HG03565 (cell line): Measurements from ENCODE around the gene UBE2L5.
A peak's percentile ranks its signal among the peaks of the same experiment; 100 is the strongest.

Experiments
- ATAC-seq: cut with Tn5 transposase; IDR thresholded peaks from one replicate; pipeline ENCODE4 v1.9.1; 2021; ENCODE audit warnings: mild to moderate bottlenecking, moderate library complexity; ENCODE audit not compliant: unreplicated experiment

UBE2L5 gene

DNA sequence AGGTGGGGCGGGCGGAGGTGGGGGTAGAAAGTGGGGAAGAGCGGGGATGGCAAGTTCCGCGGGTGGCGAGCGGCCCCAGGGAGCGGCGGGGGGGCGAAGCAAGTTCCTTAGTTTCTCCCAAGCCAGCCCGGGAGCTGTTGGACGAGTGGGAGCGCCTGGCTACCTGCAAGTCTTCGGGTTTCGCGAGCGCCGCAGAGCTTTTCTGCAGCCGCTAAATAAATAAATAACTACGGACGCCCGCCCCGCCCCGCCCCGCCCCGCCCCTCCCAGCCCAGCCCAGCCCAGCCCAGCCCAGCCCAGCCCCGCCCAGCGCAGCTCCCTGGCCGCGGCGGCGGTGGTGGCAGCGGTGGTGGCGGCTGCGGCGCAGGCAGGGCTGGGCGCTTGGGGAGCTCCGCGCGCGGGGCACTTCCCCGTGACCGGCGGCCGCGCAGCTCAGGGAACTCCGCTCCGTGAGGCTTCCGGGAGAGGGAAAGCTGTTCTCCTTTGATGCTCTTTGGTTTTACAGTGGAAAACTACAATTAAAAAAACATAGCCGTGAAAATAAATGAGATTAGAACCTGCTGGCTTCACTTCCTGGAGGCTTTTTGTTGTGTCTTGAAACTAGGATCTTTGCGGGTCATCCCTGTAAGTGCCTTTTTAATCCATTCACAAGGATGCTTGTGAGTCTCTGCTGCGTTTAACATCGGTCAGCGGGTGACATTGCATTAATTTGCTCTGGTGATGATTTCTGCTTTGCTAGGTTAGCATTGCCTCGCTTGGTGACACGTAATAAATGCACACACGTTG lies at the start of gene UBE2L5:
Gene UBE2L5, plus strand, starts transcription at position 440 of the 786 bp plus-strand sequence. CDS start 5,498 bp downstream, outside the sequence.
- ATAC-seq, result peak; percentile 36

DNA sequence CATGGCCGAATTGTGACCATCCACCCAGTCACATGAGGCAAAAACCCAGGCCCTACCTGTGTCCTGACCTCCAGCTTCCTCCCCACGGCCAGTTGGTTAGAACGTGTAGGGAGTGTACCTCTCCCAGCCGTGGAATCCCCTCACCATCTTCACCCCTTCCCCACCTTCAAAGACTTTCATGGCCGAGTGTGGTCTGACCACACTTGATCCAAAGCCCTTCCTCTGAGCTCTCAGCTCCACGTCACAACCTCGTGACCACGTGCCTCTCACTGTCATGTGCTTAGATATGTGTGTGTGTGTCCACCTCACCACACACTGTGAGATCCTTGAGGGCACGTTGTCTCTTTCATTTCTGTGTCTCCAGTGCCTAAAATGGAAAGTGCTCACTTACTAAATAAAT lies 48.6 kb upstream of the UBE2L5 start:
- ATAC-seq, result peak; percentile 18

DNA sequence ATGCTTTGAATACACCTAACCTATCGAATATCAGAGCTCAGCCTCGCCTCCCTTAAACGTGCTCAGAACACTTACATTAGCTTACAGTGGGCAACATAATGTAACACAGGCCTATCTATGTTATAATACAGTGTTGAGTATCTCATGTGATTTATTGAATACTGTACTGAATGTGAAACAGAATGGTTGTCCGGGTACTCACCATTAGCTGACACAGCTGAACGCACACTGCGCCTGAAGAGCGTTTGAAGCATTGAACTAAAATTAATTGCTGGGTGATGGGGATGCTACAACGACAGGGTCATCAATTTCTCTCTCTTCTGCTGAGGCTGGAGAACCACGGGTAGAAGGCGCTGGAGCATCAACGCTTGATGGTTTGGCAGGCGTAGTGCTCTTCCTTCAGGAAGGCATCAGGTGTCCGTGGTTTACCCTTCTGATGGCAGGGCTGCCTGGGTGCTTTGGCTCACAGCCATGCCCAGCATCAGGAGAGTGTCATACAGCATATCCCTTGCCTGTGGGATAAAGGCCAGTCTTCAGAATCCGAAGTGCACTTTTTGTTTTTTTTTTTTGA lies 46.9 kb upstream of the UBE2L5 start:
- ATAC-seq, result no peak

DNA sequence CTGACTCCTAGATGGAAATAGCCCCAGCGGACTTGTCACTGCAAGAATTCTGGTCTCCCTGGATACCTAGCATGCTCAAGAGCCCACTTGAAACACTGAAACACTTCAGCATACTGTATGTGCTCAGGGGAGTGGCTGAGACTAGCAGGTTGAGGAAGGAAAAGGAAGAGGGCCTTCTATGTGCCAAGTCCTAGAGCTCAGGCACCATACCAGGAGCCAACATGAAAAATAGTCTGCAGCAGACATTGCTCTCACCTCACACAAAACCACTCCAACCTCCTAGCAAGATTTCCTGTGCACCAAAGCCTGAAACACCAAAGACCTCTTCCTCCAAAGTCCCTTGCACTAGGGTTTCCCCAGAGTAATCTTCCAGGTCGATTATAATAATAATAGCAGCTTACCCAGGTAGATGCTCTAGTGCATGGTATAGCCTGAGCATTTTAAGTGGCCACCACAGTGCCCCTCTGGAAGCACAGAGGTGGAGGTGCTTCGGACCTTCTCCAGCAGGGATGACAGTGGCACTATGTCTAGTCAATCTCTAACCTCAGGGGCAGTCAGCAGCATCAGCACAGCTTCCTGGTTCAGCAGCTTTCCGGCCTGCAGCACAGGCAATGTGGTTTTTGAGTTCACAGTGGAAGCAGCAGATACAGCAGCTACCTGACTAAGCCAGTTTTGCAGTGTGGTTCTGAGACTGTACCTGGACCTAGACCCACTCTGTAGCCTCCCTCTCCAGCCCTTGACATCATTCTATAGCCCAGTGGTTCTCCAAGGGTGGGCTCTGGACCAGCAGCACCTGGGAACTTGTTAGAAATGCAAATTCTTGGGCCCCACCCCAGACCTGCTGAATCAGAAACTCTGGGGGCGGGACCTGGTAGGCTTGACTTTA lies 45.6 kb upstream of the UBE2L5 start:
- ATAC-seq, result peak; percentile 39

DNA sequence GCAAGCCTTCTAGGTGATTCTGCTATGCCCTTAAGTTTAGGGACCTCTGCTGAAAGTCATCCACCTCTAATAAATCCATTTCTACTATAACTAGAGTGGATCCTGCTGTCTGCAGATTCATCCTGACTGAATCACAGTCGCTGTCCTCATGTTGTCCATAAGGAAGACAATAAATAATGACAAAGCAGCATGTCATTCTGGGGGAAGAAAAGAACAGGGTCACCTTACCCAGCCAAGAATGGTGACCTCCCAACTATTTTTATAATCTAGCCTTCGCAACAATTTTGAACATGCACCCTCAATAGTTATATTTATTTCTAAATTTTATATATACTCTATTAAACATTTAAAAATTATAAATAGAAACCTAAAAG lies 45.0 kb upstream of the UBE2L5 start:
- no peak for ATAC-seq

DNA sequence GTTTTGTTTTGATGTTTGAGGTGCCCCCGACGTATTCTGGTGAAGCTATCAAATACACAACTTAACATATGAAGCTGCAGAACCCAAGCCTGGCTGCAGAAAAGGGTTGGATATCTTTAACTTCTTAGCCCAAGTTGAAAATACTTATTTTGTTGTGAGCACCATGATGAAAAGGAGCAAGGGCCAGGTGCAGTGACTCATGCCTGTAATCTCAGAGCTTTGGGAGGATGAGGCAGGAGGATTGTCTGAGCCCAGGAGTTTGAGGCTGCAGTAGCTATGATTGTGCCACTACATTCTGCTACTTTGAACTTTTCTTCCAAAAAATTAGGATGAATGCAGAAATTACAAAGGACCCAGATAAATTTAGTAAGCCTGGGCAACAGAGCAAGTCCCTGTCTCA lies 44.1 kb upstream of the UBE2L5 start:
- no peak for ATAC-seq

DNA sequence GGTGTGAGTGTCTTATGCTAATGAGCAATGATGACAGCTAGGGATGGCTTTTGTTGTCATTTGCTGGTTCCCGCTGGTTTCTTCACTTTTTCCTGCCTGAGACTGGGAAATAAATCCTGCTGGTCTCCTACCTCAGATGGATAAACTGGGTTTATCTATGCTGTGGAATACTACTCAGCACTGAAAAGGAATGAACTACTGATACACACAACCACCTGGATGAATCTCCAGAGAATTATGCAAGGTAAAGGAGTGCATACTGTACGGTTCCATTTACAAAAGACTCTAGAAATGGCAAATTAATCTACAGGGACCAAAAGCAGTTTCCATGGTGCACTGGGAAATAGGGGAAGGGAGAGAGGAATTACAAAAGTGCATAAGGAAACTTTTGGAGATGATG lies 41.2 kb upstream of the UBE2L5 start:
- no peak for ATAC-seq

DNA sequence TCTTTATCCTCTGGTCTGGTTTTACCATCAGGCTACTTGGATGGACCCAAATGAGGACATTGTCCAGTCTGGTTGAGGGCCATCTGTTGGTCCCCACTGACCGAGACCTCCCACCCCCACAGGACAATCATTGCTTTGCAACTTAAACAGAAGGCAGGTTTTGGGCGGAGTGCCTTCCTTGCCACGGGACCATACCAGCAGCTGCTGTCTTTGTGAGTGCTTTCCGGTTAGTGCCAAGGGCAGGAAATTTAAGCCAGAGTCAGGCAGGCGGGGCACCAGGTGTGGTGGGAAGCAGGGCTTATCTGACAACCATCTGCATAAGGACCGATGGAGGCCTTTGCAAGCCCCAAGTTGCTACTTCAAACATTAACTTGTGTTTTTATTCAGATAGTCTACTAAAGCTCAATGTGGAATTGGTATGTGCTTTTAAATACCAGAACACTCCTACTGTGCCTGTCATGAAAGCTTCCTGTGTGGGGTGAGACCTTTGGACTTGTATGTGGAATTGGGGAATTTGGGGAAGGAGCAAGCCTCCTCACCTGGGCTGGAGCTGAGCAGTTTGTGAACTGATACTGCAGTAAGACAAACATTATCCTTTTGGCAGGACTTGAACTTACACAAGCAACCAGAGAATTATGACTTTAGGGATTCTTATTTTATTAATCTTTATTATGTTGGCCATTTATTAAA lies 39.3 kb upstream of the UBE2L5 start:
- no peak for ATAC-seq

DNA sequence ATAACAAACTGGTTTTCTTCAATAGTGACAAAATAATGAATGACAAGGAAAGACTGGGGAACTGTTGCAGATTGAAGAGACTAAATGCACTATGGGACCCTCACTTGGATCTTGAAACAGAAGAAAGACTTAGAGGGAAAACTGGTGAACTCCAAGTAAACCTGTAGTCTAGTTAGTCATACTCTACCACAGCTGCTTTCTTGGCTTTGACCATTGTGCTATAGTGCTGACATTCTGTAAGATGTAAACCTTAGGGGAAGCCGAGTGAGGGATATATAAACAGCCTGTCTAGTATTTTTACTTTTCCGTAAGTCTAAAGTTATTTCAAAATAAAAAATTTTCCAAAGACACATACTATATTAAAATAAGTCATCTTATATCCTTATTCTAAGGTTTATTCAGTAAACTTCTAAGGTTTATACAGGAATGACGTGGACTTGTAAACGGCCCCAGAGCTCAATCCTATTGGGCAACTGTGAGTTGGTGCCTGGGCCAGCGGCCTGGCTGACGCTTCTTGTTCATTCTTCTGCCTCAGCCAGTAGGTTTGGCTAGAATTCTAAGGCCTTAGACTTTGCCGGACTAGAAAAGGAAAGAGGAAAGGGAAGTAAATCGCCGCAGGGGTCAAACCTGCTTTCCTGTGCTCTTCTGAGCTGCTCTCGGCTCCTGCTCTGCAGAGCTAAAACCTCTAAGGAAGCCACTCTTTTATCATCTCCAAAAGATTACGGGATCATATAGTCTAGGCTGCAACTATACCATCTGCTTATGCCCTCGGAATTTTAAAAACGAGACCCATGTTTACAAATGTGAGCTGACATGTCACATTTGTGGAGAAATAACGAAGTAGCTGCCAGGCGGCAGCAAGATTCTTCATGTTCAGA lies 33.6 kb upstream of the UBE2L5 start:
- ATAC-seq, result no peak

DNA sequence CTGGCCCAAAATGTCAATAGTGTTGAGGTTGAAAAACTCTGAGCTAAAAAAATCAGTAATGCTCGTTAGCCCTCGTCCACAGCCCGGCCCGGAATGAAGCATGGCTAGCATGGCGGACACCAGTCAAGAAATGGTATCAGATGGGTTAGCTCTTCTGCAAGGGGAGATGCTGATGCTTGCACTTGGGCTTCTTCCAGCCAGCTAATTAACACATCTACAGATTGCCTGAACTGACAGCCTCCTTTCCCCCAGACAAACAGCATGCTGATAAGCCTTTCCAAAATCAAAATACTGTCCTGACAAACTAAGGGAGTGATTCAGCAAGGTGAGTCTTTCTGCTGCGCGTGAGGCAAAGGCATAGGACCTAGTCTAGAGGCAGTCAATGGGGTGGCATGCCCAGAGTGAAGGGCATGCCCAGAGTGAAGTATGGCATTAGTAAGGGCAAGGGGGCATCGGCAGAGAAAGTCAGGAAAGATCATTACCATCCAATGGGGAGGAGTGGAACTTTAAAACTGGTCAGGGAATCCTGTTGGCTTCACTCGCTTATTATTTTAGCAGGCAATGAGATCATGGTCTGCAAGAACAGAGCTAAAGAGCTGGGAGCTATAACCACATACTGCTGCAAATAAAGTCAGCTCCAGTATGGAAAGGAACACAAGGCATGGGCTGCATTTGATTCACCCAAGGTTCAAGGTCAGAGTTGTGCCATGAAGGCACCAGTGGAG lies 30.2 kb upstream of the UBE2L5 start:
- ATAC-seq, result no peak

DNA sequence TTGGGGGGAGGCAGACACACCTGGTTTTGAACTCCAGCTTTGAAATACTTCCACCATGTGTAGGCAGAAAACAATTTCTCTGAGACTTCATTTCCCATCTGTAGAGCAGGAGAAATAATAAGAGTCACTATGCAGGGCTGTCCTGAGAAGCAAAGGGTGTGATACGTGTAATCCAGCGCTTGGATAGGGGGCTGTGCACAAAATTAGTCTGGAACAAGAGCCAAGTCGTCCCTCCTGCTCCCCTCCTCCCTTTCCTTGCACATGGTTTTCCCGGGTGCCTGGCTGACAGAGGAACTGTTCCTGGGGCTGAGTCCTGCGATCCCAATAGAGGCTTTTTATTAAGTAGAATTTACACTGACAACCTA lies 29.6 kb upstream of the UBE2L5 start:
- no peak for ATAC-seq

DNA sequence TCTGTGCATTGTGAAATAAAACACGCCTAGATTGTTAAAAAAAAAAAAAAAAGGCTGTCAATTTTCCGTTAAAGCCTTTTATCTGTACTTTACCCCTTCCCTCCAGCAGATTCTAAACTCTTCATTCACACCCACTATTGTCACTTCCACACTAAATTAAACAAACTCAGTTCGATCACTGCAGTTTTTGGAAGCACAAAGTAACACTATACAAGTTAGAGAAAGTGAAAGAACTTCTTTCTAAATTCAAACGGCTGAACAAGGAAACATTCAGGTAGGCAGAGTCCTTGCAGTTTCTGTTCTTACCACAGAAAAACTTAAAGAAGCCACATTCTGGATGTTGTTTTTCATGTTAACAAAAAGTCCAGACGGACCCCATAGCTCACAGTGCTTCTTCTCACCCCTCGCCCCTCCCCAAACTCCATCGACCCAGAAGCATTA lies 27.5 kb upstream of the UBE2L5 start:
- ATAC-seq, result no peak

DNA sequence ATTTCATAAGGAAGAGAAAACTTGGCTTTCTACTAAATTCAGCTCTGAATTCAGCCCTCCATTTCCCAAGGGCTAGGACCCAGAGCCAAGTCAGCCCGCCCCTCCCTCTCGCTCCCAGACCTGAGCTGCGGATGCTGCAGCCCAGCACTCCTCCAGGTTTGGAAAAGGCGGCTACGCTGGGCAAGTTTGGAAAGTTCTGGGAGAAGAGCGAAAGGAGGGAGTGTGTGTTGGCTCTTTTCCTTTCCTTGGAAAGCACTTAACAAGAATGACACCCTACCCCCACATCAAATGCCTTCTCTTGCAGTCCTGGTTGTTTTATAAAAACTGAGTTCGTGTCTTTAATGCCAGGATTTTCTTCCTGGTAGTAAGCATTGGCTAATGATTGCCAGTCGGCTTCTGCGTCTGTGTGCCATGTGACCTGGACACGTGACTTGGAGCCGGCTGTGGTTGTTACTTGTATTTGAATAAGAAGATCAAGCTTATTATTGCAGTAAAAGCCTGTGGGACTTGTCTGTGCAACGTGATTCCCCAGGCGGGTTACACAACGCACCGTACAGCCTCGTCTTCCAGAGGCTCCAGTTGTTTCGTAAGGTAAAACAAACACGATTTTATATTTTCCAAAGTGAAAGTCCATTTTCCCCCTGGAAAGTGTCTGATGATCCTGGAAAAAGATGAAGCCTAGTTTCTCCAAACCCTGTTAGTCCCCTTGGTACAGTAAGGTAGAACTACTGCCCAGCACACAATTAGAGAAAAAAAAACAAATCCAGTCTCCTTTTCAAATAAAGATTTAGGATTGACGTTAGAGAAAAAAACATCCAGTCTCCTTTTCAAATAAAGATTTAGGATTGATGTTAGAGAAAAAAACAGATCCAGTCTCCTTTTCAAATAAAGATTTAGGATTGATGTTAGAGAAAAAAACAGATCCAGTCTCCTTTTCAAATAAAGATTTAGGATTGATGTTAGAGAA lies 26.8 kb upstream of the UBE2L5 start:
- ATAC-seq, result peak; percentile 73

DNA sequence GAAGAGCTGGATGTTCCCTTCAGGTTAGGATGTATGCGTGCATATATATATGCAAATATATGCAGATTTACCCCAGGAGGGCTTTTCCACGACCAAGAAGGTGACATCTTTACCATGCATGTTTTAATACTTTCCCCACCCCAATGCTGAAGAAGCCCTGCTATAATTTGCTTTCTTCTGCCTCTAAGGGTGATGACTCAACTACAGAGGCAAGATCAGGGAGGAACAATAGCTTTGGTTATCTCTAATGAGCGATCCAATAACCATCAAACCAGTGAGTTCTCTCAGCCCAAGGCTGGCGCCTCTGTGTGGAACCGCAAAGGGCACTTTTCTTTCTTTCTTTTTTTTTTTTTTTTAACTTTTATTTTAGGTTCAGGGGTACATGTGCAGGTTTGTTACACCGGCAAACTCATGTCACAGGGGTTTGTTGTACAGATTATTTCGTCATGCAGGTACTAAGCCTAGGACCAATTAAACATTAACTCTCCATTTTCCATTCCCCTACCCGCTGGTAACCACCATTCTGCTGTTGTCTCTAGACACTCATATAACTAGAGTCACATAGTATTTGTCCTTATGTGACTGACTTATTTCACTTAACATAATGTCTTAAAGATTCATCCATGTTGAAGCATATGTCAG lies 25.7 kb upstream of the UBE2L5 start:
- no peak for ATAC-seq

DNA sequence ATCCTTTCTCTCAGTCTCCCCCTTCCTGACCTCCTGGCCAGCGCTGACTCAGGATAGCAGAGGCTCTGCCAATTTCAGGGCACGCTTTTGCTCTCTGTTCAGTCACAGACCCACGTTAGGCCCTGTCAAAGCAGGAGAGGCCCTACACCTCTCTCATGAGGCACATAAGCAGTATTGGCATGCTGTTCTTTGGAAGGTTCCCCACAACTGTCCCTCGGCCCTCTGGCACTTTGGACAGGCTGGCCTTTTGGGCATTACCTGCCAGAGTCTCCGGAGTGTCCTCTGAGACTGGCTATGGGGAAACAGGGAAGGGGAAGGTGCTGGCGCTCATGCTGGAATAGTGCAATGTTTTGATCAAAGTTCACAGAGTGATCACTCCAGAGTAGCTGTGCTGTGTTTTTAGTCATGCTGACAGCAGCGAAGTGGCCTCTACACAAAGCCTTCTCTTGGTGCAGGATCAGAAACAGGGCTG lies 23.7 kb upstream of the UBE2L5 start:
- ATAC-seq, result no peak

DNA sequence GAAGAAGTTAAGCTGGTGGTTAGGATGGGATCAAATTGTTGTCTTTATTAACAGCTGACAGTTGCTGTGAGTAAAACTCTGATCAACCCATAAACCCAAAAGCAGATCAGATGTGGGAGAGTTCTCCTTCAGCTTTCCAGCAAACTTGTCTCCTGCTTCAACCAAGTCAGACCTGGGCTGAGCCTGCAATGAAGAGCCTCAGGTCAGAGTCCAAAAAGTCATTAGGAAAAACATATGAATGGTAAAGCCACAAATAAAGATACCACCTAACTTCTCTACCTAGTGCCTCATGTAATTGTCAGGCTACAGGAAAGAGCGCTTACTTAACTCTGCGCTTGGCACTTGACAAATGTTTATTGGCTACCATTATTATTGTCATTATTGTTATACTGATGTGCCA lies 21.9 kb upstream of the UBE2L5 start:
- ATAC-seq, result no peak

DNA sequence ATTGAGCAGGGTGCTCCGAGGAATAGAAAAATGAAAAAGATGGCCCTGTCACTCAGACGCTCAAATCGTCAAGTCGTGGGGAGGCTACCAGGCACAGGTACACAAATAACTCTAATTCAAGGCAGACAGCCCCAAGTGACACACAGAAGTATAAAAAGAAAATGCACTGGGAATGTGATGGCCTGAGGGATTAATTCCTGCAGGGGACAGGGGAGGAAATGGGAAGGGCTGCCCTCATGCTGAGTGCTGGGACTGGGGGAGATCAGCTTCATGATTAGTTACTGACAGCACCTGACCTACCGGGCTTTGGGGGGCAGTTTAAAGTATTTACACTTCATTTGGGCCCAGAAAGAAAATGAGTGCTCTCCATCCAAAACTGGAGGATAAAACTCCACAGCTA lies 20.9 kb upstream of the UBE2L5 start:
- no peak for ATAC-seq

DNA sequence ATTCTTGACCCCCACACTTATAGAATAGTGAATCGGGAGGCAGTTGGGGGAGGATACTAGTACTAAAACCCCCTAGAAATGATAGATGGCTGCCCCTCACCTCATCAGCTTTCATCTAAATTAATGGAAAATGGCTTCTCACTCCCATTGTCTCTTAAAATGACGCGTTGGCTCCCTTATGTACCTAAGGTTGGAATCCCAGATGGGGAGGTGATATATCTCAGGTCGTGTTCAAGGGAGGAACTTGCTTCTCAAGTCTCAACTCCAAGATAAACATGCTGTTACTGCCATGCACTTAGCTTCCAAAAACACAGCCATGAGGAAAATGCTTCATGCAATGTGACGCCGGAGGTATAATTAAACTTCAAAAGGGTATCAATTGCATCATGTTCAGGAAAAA lies 18.8 kb upstream of the UBE2L5 start:
- no peak for ATAC-seq
